Neural crest cell (in vitro differentiated cells): ENCODE data around the gene DRICH1. TPM values are rescaled to one million over a fixed set of nuclear protein-coding genes. Genes with fewer than 3 reads are reported as not detected.

Experiments
- DNase-seq: peaks from one replicate; pipeline ENCODE4 v3.0.0; 2021; ENCODE audit warnings: low read depth, mixed read lengths, low spot score
- H3K27ac Mint-ChIP-seq: one replicate; pipeline ENCODE4 v1.8.0; 2021; ENCODE audit warnings: mild to moderate bottlenecking, mixed read lengths; ENCODE audit not compliant: unreplicated experiment
- H3K27me3 Mint-ChIP-seq: 2 replicates; pipeline ENCODE4 v1.8.0; 2021; ENCODE audit warnings: low read depth, mild to moderate bottlenecking, mixed read lengths
- H3K36me3 Mint-ChIP-seq: 2 replicates; pipeline ENCODE4 v1.8.0; 2021; ENCODE audit warnings: low read depth, mild to moderate bottlenecking, mixed read lengths
- H3K4me1 Mint-ChIP-seq: 2 replicates; pipeline ENCODE4 v1.8.0; 2021; ENCODE audit warnings: mixed read lengths
- H3K4me3 Mint-ChIP-seq: one replicate; pipeline ENCODE4 v1.8.0; 2021; ENCODE audit warnings: mild to moderate bottlenecking, mixed read lengths
- H3K9me3 Mint-ChIP-seq: 2 replicates; pipeline ENCODE4 v1.8.0; 2021; ENCODE audit warnings: mixed read lengths
- total RNA-seq: library from RNA; stranded (reverse); gene quantifications from 2 replicates; pipeline ENCODE4 v1.2.1, GENCODE V29; 2021
- TF ChIP-seq, protein P1 (sequence below): fragments of 200-600 bp; sonication (generic); conservative IDR thresholded peaks from 2 replicates; pipeline ENCODE4 v1.5.0; 2021; ENCODE audit warnings: antibody characterized with exemption, mild to moderate bottlenecking

Gene DRICH1
- total RNA-seq, 1 donor from 2014 or later: not detected

DNA sequence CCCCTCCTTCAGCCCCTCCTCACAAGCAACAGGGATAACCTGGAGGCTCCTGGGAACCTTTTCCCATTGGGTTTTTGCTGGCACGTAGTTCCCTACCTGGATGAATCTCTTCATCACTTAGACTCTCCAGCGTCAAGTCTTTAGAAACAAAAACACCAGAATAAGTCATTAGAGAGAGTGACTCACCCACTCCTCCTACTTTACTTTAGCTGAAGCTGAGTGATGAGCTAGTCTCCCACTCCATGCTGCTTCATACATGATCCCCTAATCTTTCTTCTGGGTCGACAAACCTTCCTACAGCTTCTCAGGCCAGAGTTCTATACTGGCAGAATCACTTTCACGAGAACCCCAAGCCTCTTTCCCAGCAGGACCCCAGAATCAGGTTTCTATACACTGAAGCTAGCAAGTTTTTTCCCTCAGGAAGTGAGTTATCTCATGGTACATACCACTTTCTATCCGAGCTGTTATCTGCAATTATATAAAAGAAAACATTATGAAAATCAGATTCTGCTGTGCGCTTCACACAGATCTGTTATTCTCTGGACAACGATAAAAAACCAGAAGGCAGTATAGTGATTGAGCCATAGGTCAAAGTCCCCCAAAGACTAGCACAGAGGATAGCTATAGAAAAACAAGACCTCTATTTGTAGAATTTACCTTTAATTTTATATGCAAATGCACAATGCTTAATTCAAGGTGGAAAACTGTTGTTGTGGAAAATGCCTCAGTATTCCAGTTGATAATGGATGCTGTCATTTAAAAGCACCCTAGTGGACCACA lies 18.7 kb downstream of the DRICH1 start:
- Mint-ChIP-seq H3K27me3 (peaks cover 10% of the 10 kb centered on the region), H3K27ac (no peak overlapping the region), H3K36me3 (no peaks in the 10 kb centered on the region), H3K4me3 (no peak overlapping the region), H3K4me1 (no peaks in the 10 kb centered on the region), H3K9me3 (no peaks in the 10 kb centered on the region)
- no peak for DNase-seq
- TF ChIP-seq, protein P1, sequence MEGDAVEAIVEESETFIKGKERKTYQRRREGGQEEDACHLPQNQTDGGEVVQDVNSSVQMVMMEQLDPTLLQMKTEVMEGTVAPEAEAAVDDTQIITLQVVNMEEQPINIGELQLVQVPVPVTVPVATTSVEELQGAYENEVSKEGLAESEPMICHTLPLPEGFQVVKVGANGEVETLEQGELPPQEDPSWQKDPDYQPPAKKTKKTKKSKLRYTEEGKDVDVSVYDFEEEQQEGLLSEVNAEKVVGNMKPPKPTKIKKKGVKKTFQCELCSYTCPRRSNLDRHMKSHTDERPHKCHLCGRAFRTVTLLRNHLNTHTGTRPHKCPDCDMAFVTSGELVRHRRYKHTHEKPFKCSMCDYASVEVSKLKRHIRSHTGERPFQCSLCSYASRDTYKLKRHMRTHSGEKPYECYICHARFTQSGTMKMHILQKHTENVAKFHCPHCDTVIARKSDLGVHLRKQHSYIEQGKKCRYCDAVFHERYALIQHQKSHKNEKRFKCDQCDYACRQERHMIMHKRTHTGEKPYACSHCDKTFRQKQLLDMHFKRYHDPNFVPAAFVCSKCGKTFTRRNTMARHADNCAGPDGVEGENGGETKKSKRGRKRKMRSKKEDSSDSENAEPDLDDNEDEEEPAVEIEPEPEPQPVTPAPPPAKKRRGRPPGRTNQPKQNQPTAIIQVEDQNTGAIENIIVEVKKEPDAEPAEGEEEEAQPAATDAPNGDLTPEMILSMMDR: no peak

DNA sequence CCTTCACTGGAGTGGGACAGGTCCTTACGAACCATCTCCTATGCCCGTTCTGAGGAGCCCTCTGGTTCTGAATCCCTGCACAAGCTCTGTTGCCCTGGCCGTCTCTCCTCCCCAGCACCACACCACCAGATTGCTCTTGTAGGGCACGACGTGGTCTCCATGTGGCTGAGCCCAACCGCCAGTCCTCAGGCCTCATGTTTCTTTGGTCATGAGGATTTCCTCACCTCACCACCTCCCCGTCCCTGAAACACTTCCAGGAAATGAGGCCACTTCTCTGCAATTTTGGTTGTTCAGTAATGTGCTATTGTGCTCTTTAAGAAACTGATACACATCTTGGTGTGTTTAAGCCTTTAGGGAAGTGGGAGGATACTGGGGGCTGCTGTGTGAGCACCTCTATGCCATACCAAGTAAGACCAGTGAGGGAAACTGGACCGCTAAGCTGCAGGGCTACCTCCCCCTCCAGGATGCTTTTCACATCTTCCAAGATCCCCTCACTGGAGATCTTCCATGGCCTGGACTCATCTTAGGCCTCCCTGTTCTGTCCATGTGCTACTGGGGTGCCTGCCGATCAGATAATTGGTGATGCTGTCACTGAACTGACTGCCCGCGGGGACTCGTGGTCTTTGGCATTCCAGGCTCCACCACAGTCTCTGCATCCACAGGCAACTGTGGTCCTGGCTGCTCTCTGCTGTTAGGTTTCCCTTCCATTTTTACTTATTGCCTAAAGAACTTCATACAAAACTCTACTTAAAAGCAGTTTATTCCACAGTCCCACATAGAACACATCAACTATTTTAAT lies 21.9 kb downstream of the DRICH1 start:
- Mint-ChIP-seq H3K4me3 (no peak overlapping the region), H3K4me1 (no peaks in the 10 kb centered on the region)

DNA sequence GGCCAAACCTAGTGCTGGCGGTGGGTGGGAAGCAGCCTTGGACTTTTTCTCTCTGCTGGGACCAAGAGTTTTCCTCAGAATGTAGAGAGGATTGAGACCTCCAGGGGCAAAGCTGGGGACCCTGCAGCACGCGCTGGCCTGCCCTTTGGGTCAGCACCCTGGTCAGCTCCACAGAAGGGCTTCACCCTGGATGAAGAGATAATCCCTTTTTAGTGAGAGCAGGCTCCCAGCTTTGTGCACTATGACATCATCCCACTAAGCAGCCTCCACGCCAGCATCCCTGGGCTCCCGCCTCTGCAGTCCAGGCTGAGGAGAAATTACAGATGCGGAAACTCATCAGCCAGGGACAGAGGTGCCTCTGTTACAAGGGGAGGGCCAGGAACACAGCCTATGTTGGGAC lies 23.5 kb downstream of the DRICH1 start:
- TF ChIP-seq, protein P1: no peak
- peaks cover 7% of the 10 kb centered on the region for H3K27me3 Mint-ChIP-seq
- no peaks in the 10 kb centered on the region for H3K9me3 Mint-ChIP-seq
- peak; percentile 30 for DNase-seq
- H3K4me3 Mint-ChIP-seq: no peak overlapping the region
- no peaks in the 10 kb centered on the region for H3K36me3 Mint-ChIP-seq
- H3K27ac Mint-ChIP-seq: no peak overlapping the region
- H3K4me1 Mint-ChIP-seq: no peaks in the 10 kb centered on the region

More for the DNA sequence above, 21.9 kb downstream of the DRICH1 start:
- Mint-ChIP-seq H3K9me3 (no peaks in the 10 kb centered on the region), H3K27me3 (peaks cover 3% of the 10 kb centered on the region), H3K27ac (no peak overlapping the region), H3K36me3 (no peaks in the 10 kb centered on the region)
- no peak for DNase-seq
- TF ChIP-seq, protein P1: no peak

DNA sequence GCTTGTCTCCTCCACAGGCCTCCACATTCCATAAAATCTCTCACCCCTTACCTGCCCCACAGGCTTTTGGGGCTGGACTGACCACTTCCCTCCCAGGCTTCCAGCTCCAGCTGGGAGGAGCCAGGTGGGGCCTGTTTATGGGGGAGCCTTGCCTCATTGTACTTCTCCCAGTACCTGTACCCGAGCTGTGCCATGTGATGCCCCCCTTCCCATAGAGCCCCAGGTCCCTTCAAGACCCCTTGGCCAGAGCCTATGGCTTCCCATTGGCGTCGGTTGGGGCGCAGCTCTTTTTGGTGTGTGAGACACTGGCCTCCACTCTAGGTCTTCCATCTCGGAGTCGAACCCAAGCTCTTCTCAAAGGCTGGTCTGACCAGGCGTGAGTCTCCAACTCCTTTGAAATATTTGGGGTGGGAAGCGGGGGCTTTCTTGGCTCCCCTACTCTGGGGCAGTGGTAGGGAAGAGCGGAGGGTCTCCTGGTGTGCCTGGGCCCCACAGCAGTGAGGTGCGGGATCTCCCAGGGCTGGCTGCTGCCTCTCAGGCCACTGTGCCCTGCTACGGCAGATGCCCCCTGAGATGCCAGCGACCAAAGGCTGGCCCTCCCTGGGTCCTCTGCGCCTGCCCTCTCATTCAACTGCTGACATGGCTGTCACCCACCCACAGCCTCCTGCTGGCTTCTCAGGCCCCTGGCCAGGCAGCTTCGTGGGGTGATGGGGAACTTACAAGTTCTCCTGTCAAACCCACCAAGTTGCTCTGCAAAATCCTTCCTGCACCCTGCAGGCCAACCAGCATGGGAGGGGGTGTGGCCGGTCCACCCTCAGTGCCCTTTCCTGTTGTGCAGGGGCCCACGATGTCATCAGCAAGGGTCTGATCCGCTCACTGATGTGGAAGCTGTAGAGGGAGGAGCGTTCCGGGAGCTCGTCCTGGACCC lies 25.7 kb downstream of the DRICH1 start:
- no peaks in the 10 kb centered on the region for H3K4me1 Mint-ChIP-seq
- TF ChIP-seq, protein P1: no peak
- DNase-seq: no peak
- H3K36me3 Mint-ChIP-seq: no peaks in the 10 kb centered on the region
- H3K27me3 Mint-ChIP-seq: peaks cover 8% of the 10 kb centered on the region
- no peaks in the 10 kb centered on the region for H3K9me3 Mint-ChIP-seq
- no peak overlapping the region for H3K4me3 Mint-ChIP-seq
- no peak overlapping the region for H3K27ac Mint-ChIP-seq
